Measurements from ENCODE around the gene EIF4A3.
"Not testable (repeated sequence)": the region's sequence is repeated elsewhere in the genome, so short reads cannot be mapped to it uniquely, and the experiment has no call there.

EIF4A3 gene

GRCh38 chr17:80099291-80100034 is 47.5 kb downstream of the EIF4A3 start:
- Histone ChIP-seq H3K4me1 (ENCODE audit: control insufficient read depth, insufficient read depth, low read length) (peaks cover 10% of the 10 kb centered on the region), H3K27me3 (ENCODE audit: control insufficient read depth, insufficient read depth, low read length) (no peaks in the 10 kb centered on the region), H3K9ac (ENCODE audit: low read length) (no peak overlapping the region), H3K9me3 (ENCODE audit: control insufficient read depth, low read length) (no peaks in the 10 kb centered on the region), H3K36me3 (ENCODE audit: control insufficient read depth, insufficient read depth, low read length) (no peaks in the 10 kb centered on the region), H3K4me3 (ENCODE audit: low read length) (no peak overlapping the region)

GRCh38 chr17:80097844-80098691 is 48.9 kb downstream of the EIF4A3 start:
- no peak overlapping the region for H3K4me3 ChIP-seq (ENCODE audit: low read length)
- H3K27me3 ChIP-seq (ENCODE audit: control insufficient read depth, insufficient read depth, low read length) = no peaks in the 10 kb centered on the region

DNA sequence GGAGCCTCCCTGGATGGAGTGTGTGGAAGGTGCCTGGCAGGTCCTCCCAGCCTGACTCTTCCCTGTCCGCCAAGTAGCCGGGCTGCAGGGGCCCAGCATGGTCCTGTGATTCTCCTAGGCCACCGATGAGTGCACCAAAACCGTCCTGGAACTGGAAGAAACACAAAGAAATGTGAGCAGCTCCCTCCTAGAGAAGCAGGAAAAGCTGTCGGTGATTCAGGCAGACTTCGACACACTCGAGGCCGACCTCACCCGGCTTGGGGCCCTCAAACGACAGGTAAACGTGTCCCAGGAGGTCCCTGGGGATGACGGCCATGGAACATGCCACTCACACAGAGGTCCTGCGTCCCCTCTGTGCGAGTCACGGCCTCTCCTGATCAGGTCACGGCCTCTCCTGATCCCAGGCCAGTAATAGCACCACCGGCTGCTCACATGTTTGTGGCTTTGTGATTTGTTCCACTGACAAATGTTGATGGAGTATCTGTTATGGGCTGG is 49.8 kb downstream of the EIF4A3 start:
- H3K4me1 ChIP-seq (ENCODE audit: control insufficient read depth, insufficient read depth, low read length) = peaks cover 6% of the 10 kb centered on the region
- no peak overlapping the region for H3K4me3 ChIP-seq (ENCODE audit: low read length)
- H3K9me3 ChIP-seq (ENCODE audit: control insufficient read depth, low read length) = no peaks in the 10 kb centered on the region
- no peaks in the 10 kb centered on the region for H3K36me3 ChIP-seq (ENCODE audit: control insufficient read depth, insufficient read depth, low read length)
- H3K9ac ChIP-seq (ENCODE audit: low read length) = no peak overlapping the region
- H3K27me3 ChIP-seq (ENCODE audit: control insufficient read depth, insufficient read depth, low read length) = no peaks in the 10 kb centered on the region

More at GRCh38 chr17:80097844-80098691, 48.9 kb downstream of the EIF4A3 start:
- Histone ChIP-seq H3K4me1 (ENCODE audit: control insufficient read depth, insufficient read depth, low read length) (peaks cover 10% of the 10 kb centered on the region), H3K36me3 (ENCODE audit: control insufficient read depth, insufficient read depth, low read length) (no peaks in the 10 kb centered on the region), H3K9me3 (ENCODE audit: control insufficient read depth, low read length) (no peaks in the 10 kb centered on the region), H3K9ac (ENCODE audit: low read length) (no peak overlapping the region)

- Histone ChIP-seq H3K27me3 (ENCODE audit: control insufficient read depth, insufficient read depth, low read length) (no peaks in the 10 kb centered on the region), H3K4me3 (ENCODE audit: low read length) (no peak overlapping the region), H3K9me3 (ENCODE audit: control insufficient read depth, low read length) (no peaks in the 10 kb centered on the region), H3K9ac (ENCODE audit: low read length) (no peak overlapping the region), H3K36me3 (ENCODE audit: control insufficient read depth, insufficient read depth, low read length) (no peaks in the 10 kb centered on the region), H3K4me1 (ENCODE audit: control insufficient read depth, insufficient read depth, low read length) (no peaks in the 10 kb centered on the region)
Measured at GRCh38 chr17:80096561-80097021, 50.3 kb downstream of the EIF4A3 start.

- Histone ChIP-seq H3K9ac (ENCODE audit: low read length) (no peak overlapping the region), H3K36me3 (ENCODE audit: control insufficient read depth, insufficient read depth, low read length) (no peaks in the 10 kb centered on the region), H3K9me3 (ENCODE audit: control insufficient read depth, low read length) (no peaks in the 10 kb centered on the region), H3K4me3 (ENCODE audit: low read length) (no peak overlapping the region), H3K4me1 (ENCODE audit: control insufficient read depth, insufficient read depth, low read length) (no peaks in the 10 kb centered on the region), H3K27me3 (ENCODE audit: control insufficient read depth, insufficient read depth, low read length) (no peaks in the 10 kb centered on the region)
Measured at GRCh38 chr17:80095844-80096475, 51.0 kb downstream of the EIF4A3 start.

GRCh38 chr17:80095038-80095843 is 51.7 kb downstream of the EIF4A3 start:
- no peaks in the 10 kb centered on the region for H3K4me1 ChIP-seq (ENCODE audit: control insufficient read depth, insufficient read depth, low read length)

GRCh38 chr17:80092959-80093358 is 54.0 kb downstream of the EIF4A3 start:
- no peaks in the 10 kb centered on the region for H3K27me3 ChIP-seq (ENCODE audit: control insufficient read depth, insufficient read depth, low read length)
- H3K4me3 ChIP-seq (ENCODE audit: low read length) = no peak overlapping the region
- no peaks in the 10 kb centered on the region for H3K9me3 ChIP-seq (ENCODE audit: control insufficient read depth, low read length)
- no peaks in the 10 kb centered on the region for H3K4me1 ChIP-seq (ENCODE audit: control insufficient read depth, insufficient read depth, low read length)
- H3K9ac ChIP-seq (ENCODE audit: low read length) = no peak overlapping the region
- H3K36me3 ChIP-seq (ENCODE audit: control insufficient read depth, insufficient read depth, low read length) = no peaks in the 10 kb centered on the region

More at GRCh38 chr17:80095038-80095843, 51.7 kb downstream of the EIF4A3 start:
- no peak overlapping the region for H3K4me3 ChIP-seq (ENCODE audit: low read length)
- H3K9ac ChIP-seq (ENCODE audit: low read length) = no peak overlapping the region
- H3K9me3 ChIP-seq (ENCODE audit: control insufficient read depth, low read length) = no peaks in the 10 kb centered on the region
- H3K27me3 ChIP-seq (ENCODE audit: control insufficient read depth, insufficient read depth, low read length) = no peaks in the 10 kb centered on the region
- H3K36me3 ChIP-seq (ENCODE audit: control insufficient read depth, insufficient read depth, low read length) = no peaks in the 10 kb centered on the region

DNA sequence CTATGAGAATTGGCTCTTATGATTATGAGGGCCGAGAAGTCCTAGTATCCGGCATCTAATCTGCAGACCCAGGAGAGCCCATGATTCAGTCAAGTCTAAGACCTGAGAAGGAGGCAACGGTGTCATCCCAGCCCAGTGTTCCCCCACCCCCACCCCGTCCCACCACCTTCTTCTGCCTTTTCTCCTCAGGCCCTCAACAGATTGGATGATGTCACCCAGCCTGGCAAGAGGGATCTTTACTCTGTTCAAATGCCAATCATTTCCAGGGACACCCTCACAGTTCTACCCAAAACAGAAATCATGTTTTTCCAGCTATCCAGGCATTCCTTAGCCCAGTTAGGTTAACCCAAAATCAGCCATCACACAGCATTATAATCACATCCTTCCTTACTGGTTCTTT is 55.6 kb downstream of the EIF4A3 start:
- Histone ChIP-seq H3K4me1 (ENCODE audit: control insufficient read depth, insufficient read depth, low read length) (no peaks in the 10 kb centered on the region), H3K9me3 (ENCODE audit: control insufficient read depth, low read length) (no peaks in the 10 kb centered on the region), H3K36me3 (ENCODE audit: control insufficient read depth, insufficient read depth, low read length) (no peaks in the 10 kb centered on the region), H3K9ac (ENCODE audit: low read length) (no peak overlapping the region), H3K4me3 (ENCODE audit: low read length) (no peak overlapping the region), H3K27me3 (ENCODE audit: control insufficient read depth, insufficient read depth, low read length) (peaks cover 4% of the 10 kb centered on the region)

DNA sequence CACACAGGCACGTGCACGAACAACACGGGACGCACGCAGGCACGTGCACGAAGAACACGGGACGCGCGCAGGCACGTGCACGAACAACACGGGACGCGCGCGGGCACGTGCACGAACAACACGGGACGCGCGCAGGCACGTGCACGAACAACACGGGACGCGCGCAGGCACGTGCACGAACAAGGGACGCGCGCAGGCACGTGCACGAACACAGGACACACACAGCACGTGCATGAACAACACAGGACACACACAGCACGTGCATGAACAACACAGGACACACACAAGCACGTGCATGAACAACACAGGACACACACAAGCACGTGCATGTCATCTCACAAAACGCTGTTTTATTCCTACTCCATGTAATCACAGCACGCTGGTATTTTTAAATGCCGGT is 56.8 kb downstream of the EIF4A3 start:
- H3K9me3 ChIP-seq (ENCODE audit: control insufficient read depth, low read length); H3K4me1 ChIP-seq (ENCODE audit: control insufficient read depth, insufficient read depth, low read length); H3K4me3 ChIP-seq (ENCODE audit: low read length); H3K36me3 ChIP-seq (ENCODE audit: control insufficient read depth, insufficient read depth, low read length); H3K27me3 ChIP-seq (ENCODE audit: control insufficient read depth, insufficient read depth, low read length); H3K9ac ChIP-seq (ENCODE audit: low read length): not testable (repeated sequence)

GRCh38 chr17:80089762-80090161 is 57.2 kb downstream of the EIF4A3 start:
- Histone ChIP-seq H3K4me3 (ENCODE audit: low read length) (no peak overlapping the region), H3K9ac (ENCODE audit: low read length) (no peak overlapping the region), H3K27me3 (ENCODE audit: control insufficient read depth, insufficient read depth, low read length) (peaks cover 4% of the 10 kb centered on the region), H3K9me3 (ENCODE audit: control insufficient read depth, low read length) (no peaks in the 10 kb centered on the region), H3K4me1 (ENCODE audit: control insufficient read depth, insufficient read depth, low read length) (no peaks in the 10 kb centered on the region), H3K36me3 (ENCODE audit: control insufficient read depth, insufficient read depth, low read length) (no peaks in the 10 kb centered on the region)
